NOMO-1 treated with DMSO at 0.1 percent for 48 hours (cell line): Measurements from ENCODE around the gene KCNQ1OT1.

ENCODE experiments used
- DNase-seq: peaks from one replicate; lab custom pipeline; 2025; ENCODE audit not compliant: unreplicated experiment; lab: John Stamatoyannopoulos, UW

The KCNQ1OT1 gene

GRCh38 chr11:2721210-2721916 lies 21.6 kb upstream of the KCNQ1OT1 start:
- no peak for DNase-seq

GRCh38 chr11:2719831-2720590 lies 20.2 kb upstream of the KCNQ1OT1 start:
- no peak for DNase-seq

DNA sequence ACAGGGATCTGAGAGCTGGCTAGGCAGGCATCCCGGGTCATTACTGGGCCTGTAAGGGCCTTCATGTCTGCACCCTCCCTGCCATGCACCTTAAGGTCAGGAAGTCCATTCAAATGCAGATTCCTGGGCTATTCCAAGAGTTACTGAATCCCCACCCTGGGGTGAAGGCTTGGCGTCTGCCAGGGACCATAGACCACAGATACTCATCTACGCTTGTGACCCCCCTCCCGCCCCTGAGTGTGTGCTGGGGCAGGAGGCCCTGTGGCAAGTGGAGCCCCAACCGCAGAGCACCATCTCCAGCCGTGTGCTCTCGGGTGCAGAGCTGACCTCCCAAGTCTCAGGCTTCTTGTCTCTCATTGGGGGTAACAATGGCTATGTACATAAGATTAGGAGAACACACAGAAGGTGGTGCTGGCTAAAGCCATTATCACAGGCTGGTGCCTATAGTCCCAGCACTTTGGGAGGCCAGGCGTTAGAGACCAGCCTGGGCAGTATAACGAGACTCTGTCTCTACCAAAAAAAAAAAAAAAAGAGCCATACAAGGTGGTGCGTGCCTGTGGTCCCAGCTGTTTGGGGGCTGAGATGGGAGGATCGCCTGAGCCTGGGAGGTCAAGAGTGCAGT lies 19.1 kb upstream of the KCNQ1OT1 start:
- DNase-seq, result no peak

DNA sequence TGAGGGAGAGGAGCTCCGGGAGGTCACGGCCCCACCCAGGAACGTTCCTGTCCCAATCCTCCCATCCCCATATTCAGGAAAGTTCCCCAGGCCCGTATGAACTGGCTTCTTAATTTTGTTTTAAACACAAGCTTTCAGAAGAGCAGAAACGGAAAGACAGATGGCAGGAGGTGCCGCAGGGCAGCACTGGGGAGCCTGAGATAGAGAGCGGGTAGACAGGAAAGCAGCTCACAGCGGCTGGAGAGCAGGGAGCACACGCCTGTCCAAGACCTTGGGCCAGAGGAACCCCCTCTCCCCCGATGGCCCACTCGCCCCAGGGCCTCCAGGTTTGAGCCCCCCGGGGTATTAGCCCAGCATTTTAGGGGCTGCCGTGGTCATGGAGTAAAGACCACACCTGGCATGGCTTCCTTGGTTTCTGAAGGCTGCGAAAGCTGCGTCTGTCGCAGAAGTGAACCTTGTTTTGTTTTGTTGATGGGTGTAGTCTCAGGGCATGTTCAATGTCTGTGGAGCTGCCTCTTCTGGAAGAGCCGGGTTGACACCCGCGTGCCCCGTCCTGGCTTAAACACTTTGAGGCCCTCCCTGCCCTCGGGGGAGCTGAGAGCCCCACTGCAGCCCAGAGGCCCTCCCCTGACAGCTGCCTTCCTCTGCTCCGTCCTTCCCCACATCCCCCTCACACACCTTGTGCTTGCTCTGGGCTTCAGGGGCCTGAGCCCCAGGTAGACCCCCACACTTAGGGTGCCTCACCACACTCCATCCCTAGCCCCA lies 17.9 kb upstream of the KCNQ1OT1 start:
- DNase-seq, result no peak

GRCh38 chr11:2716376-2717095 lies 16.7 kb upstream of the KCNQ1OT1 start:
- no peak for DNase-seq

GRCh38 chr11:2715716-2716350 lies 16.0 kb upstream of the KCNQ1OT1 start:
- no peak for DNase-seq

GRCh38 chr11:2714871-2715270 lies 15.1 kb upstream of the KCNQ1OT1 start:
- no peak for DNase-seq

GRCh38 chr11:2714463-2714800 lies 14.6 kb upstream of the KCNQ1OT1 start:
- DNase-seq, result no peak

DNA sequence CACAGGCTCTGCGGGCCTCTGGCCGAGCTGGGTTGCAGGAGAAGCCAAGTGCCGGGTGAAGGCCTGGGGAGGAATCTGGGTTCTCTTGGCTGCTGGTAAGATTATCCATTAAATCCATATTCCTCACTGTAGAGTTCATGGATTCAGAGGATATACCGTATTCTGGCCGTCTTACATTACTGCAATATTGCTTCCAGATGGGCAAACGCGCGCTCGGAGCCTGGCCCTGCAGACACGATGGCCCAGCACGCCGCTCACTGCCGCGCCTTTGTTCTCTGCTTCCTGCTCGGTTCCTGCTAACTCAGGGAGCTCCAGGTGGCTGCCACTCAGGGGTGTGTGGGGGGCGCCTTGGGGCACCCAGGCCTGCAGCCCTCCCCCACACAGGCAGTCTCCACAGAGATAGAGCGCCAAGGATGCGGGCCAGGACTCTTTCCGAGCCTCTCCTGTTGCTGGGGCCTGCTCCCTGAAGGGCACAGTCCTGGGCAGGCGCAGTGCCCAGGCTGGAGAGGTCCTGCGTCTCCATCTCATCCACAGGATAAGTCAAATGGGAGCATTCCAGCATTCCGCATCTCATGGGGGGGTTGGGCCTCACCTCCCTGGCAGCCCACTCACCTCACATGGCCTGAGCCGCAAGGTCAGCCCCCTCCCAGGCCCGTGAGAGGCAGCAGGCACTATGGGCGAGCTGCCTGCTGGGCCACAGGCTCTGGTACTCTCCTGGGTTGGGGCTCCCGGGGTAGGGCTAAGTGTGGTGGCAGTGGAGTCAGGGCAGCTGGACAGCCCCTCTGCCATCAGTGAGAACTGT lies 14.1 kb upstream of the KCNQ1OT1 start:
- DNase-seq, result no peak

- DNase-seq, result no peak
These were observed 13.3 kb upstream of the KCNQ1OT1 start for GRCh38 chr11:2713094-2713493.

GRCh38 chr11:2711161-2711560 lies 11.4 kb upstream of the KCNQ1OT1 start:
- DNase-seq, result no peak

DNA sequence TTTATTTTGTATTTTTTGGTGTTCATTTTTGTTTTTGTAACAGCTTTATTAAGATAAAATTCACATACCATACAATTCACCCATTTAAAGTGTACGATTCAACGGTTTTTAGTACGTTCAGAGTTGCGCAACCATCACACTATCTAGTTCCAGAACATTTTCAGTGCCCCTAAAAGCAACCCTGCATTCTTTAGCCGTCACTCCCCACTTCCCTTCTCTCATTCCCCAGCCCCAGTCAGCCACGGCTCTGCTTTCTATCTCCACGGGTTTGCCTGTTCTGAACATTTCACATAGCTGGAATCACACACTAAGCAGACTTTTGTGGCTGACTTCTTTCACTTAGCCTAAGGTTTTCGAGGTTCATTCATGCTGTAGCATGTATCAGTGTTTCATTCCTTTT lies 9.6 kb upstream of the KCNQ1OT1 start:
- DNase-seq, result peak; percentile 3

DNA sequence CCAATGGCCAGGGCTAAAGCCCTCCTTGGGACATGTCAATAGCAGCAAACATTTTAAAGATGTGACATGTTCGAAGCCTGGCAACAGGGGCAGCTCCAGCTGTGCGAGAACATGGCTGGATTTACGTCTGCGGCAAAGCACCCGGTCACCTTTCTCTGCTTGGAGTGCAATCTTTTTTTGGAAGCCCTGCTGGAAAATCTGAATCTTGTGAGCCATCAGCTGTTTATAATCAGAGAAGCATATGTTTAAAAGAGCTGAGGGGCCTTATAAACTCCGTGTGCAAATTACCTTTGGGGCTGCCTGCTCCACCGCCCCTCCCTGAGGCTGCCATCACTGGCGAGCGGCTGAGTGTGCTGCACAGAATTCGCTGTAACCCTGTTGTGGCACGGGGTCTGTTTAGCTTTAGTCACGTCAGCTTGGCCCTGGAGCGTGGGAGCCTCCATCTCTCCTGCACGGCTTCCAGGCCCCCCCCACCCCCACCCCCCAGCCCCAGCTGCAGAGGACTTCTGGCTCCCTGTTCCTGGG lies 9.0 kb upstream of the KCNQ1OT1 start:
- no peak for DNase-seq

GRCh38 chr11:2708151-2708581 lies 8.4 kb upstream of the KCNQ1OT1 start:
- DNase-seq, result no peak

- no peak for DNase-seq
These were observed 7.9 kb upstream of the KCNQ1OT1 start for GRCh38 chr11:2707736-2708135.

DNA sequence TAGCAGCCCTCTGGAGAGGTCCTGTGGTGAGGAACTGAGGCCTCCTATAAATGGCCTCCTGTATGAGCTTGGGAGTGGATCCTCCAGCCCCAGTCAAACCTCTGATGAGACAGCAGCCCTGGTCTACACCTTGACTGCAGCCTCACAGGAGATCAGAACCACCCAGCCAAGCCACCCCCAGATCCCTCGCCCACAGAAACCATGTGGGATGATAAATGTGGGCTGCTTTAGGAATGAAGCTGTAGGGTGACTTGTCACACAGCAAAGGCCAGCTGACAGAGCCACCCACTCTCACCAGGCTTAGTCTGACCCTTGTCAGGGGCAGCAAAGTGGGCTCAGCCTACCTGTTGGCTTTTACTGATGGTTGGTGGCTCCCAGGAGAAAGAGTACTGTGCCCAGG lies 6.5 kb upstream of the KCNQ1OT1 start:
- no peak for DNase-seq

- no peak for DNase-seq
These were observed 5.3 kb upstream of the KCNQ1OT1 start for GRCh38 chr11:2704896-2705606.

- no peak for DNase-seq
These were observed 4.6 kb upstream of the KCNQ1OT1 start for GRCh38 chr11:2704356-2704755.
